ENCODE data around the gene EEF2KMT.

DNA sequence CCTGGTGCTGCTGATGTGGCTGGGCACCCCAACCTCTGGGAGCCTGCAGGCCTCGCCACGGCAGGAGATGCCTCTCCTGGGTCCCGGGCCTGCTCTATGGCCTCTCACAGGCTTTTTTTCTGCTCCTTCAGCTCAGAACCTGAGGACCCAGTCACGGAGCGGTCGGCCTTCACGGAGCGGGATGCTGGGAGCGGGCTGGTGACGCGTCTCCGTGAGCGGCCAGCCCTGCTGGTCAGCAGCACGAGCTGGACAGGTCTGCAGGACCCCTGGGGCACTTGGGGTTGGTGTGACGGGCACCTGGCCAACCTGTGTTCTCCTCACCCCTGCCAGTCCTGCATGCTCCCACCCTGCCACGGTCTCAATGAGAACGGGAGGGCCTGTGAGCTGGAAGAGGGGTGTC is 19.0 kb downstream of the EEF2KMT start:
- TF ChIP-seq, protein P1, sequence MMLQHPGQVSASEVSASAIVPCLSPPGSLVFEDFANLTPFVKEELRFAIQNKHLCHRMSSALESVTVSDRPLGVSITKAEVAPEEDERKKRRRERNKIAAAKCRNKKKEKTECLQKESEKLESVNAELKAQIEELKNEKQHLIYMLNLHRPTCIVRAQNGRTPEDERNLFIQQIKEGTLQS (IDR thresholded peaks at IDR 0.05; ENCODE audit: insufficient read depth, low read depth, low read length), result no peak
- TF ChIP-seq EGR1 (IDR thresholded peaks at IDR 0.05; ENCODE audit: borderline replicate concordance, low read depth, low read length), result no peak
- no peak for TF ChIP-seq BRCA1 (IDR thresholded peaks at IDR 0.05; ENCODE audit: low read depth, low read length)
- TF ChIP-seq SIN3A (conservative IDR thresholded peaks at IDR 0.05 in 1 of 2, IDR thresholded peaks at IDR 0.05 in 1 of 2; ENCODE audit: low read depth in 1 of 2, low read length in 2 of 2), result no peak
- TF ChIP-seq POLR2A (IDR thresholded peaks at IDR 0.05; ENCODE audit: control extremely low read depth in 1 of 2, low read depth in 2 of 2, low read length in 2 of 2), result no peak
- TF ChIP-seq, protein P2, sequence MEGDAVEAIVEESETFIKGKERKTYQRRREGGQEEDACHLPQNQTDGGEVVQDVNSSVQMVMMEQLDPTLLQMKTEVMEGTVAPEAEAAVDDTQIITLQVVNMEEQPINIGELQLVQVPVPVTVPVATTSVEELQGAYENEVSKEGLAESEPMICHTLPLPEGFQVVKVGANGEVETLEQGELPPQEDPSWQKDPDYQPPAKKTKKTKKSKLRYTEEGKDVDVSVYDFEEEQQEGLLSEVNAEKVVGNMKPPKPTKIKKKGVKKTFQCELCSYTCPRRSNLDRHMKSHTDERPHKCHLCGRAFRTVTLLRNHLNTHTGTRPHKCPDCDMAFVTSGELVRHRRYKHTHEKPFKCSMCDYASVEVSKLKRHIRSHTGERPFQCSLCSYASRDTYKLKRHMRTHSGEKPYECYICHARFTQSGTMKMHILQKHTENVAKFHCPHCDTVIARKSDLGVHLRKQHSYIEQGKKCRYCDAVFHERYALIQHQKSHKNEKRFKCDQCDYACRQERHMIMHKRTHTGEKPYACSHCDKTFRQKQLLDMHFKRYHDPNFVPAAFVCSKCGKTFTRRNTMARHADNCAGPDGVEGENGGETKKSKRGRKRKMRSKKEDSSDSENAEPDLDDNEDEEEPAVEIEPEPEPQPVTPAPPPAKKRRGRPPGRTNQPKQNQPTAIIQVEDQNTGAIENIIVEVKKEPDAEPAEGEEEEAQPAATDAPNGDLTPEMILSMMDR (IDR thresholded peaks at IDR 0.05; ENCODE audit: control extremely low read depth in 1 of 3, insufficient read depth in 1 of 3, low read depth in 1 of 3, low read length in 3 of 3), result no peak
- TF ChIP-seq EZH2 (IDR thresholded peaks at IDR 0.05; ENCODE audit: low read depth, low read length, severe bottlenecking), result no peak
- TF ChIP-seq SIRT6 (IDR thresholded peaks at IDR 0.05; ENCODE audit: low read length), result no peak
- TF ChIP-seq SUZ12 (IDR thresholded peaks at IDR 0.05; ENCODE audit: low read length), result no peak
- TF ChIP-seq JUND (IDR thresholded peaks at IDR 0.05; ENCODE audit: low read length), result no peak
- no peak for TF ChIP-seq EP300 (IDR thresholded peaks at IDR 0.05; ENCODE audit: borderline replicate concordance in 1 of 2, low read depth in 2 of 2, low read length in 2 of 2)
- no peak for TF ChIP-seq FOSL1 (IDR thresholded peaks at IDR 0.05; ENCODE audit: insufficient read depth, low read depth, low read length)
- TF ChIP-seq HDAC6 (IDR thresholded peaks at IDR 0.05; ENCODE audit: low read depth, low read length), result no peak

Data from H1 (cell line).